Calu3 (cell line): Measurements from ENCODE around the gene BACH2. TPM values are rescaled to one million over a fixed set of nuclear protein-coding genes. Genes with fewer than 3 reads are reported as not detected.
A peak's percentile ranks its signal among the peaks of the same experiment; 100 is the strongest.

Source experiments
- BruUV-seq: library from RNA; stranded (reverse); fragments of 400-500 nt; replicated peaks from 2 replicates; lab custom pipeline; 2021; lab: Mats Ljungman, UMichigan
- CTCF ChIA-PET: fragments of 300-600 bp; sonication (Branson Sonifier 250); formaldehyde crosslinking; loops from one replicate; lab custom pipeline; 2022; ENCODE audit warnings: antibody characterized with exemption; lab: Charles Lee
- DNase-seq: peaks from one replicate; pipeline ENCODE4 v3.0.0; 2022
- H3K27ac Mint-ChIP-seq: one replicate; pipeline ENCODE4 v1.8.0; 2022; ENCODE audit warnings: mixed read lengths; ENCODE audit not compliant: unreplicated experiment
- H3K27me3 Mint-ChIP-seq: one replicate; pipeline ENCODE4 v1.8.0; 2022; ENCODE audit warnings: mixed read lengths; ENCODE audit not compliant: unreplicated experiment
- H3K36me3 Mint-ChIP-seq: one replicate; pipeline ENCODE4 v1.8.0; 2022; ENCODE audit warnings: mild to moderate bottlenecking, moderate library complexity, mixed read lengths; ENCODE audit not compliant: insufficient read depth, unreplicated experiment
- H3K4me1 Mint-ChIP-seq: one replicate; pipeline ENCODE4 v1.8.0; 2022; ENCODE audit warnings: mild to moderate bottlenecking, low read depth, mixed read lengths; ENCODE audit not compliant: unreplicated experiment
- H3K4me3 Mint-ChIP-seq: one replicate; pipeline ENCODE4 v1.8.0; 2022; ENCODE audit warnings: mild to moderate bottlenecking, low read depth, moderate library complexity, mixed read lengths; ENCODE audit not compliant: unreplicated experiment
- H3K9me3 Mint-ChIP-seq: one replicate; pipeline ENCODE4 v1.8.0; 2022; ENCODE audit warnings: low read depth, mixed read lengths; ENCODE audit not compliant: unreplicated experiment
- CTCF ChIP-seq: fragments of 200-600 bp; IDR thresholded peaks from one replicate; pipeline ENCODE4 v1.8.0; 2022; ENCODE audit warnings: antibody characterized with exemption; ENCODE audit not compliant: unreplicated experiment
- intact Hi-C: fragments of 100-400 bp; cut with micrococcal nuclease; formaldehyde crosslinking; loops from one replicate; pipeline ENCODE4 v1.10.0; 2022; ENCODE audit not compliant: unreplicated experiment
- total RNA-seq: library from RNA; stranded (reverse); gene quantifications from 2 replicates; pipeline ENCODE4 v1.2.3, GENCODE V29; 2022

Gene BACH2
- total RNA-seq, 1 experiment from 2014 or later: 7.2 TPM

- CTCF ChIA-PET: no interaction called here
- peaks cover 8% of the 10 kb centered on the region for H3K4me1 Mint-ChIP-seq
- peak overlapping the region; percentile 63 for H3K27ac Mint-ChIP-seq
- H3K36me3 Mint-ChIP-seq: peaks cover 19% of the 10 kb centered on the region
- intact Hi-C loops: no loop called here
- peaks cover 31% of the 10 kb centered on the region for H3K27me3 Mint-ChIP-seq
- H3K4me3 Mint-ChIP-seq: peak overlapping the region; percentile 72
- DNase-seq: peak; percentile 11
- TSS peak; percentile 71 for BruUV-seq
- TF ChIP-seq CTCF: no peak
- no peaks in the 10 kb centered on the region for H3K9me3 Mint-ChIP-seq
Measured at GRCh38 chr6:90297115-90297866, 648 bp upstream of the BACH2 start.

- CTCF ChIA-PET: interaction anchor here (0.8 to 0.9 kb wide), 2 partner anchors 97 to 355 kb away, joined by 3 to 5 read pairs; no protein-coding TSS in a partner anchor
- no peak overlapping the region for H3K27ac Mint-ChIP-seq
- TF ChIP-seq CTCF: no peak
- no TSS peak for BruUV-seq
- intact Hi-C loops: no loop called here
- peaks cover 8% of the 10 kb centered on the region for H3K4me1 Mint-ChIP-seq
- H3K9me3 Mint-ChIP-seq: no peaks in the 10 kb centered on the region
- peak overlapping the region; percentile 72 for H3K4me3 Mint-ChIP-seq
- H3K36me3 Mint-ChIP-seq: peaks cover 19% of the 10 kb centered on the region
- peak; percentile 58 for DNase-seq
- H3K27me3 Mint-ChIP-seq: peaks cover 25% of the 10 kb centered on the region
Measured at GRCh38 chr6:90295854-90296340, 746 bp downstream of the BACH2 start.

DNA sequence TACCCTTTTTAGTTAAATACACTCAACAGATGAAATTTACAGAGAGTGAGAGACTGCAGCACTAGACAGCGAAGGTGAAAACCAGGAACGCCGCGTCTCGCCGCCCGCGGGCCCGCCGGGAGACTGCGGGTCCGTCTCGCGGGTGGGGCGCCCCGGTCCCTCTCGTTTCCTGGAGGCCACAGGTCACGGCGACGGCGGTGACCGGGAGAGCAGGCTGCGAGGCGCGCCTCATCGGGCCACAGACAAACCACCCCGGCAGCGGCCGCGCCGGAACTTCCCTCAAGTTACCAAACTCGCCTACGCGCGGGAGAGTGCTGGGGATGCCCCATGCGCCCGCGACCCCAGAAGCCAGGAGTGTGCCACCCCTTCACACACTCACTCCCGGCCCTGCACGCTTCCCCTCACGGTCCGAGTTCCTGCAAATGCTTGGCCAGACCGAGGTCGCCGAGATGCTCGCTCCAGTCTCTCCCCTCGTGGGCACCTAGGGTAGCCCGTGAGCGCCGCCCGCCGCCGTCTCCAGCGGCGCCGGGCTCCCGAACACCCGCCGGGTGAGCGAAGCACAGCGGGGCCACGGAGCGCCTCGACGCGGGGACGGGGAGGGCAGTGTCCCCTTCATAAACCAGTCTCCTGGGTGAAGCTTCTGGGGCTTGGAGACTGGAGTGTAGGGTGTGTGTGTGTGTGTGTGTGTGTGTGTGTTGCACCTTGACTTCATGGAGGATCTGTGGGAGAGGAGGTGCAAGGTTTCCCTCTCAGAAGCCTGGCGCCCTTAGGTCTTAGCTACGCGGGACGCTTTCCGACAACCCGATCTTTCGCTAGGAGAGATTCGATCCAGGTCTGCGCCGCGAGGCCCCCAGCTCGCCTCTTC is 1.4 kb downstream of the BACH2 start:
- peaks cover 8% of the 10 kb centered on the region for H3K4me1 Mint-ChIP-seq
- no peaks in the 10 kb centered on the region for H3K9me3 Mint-ChIP-seq
- CTCF ChIA-PET: interaction anchor here (0.8 to 0.9 kb wide), 2 partner anchors 98 to 355 kb away, joined by 3 to 5 read pairs; no protein-coding TSS in a partner anchor
- TF ChIP-seq CTCF: no peak
- peaks cover 20% of the 10 kb centered on the region for H3K27me3 Mint-ChIP-seq
- H3K36me3 Mint-ChIP-seq: peaks cover 19% of the 10 kb centered on the region
- BruUV-seq: no TSS peak
- intact Hi-C loops: no loop called here
- peak; percentile 11 for DNase-seq
- H3K4me3 Mint-ChIP-seq: peak overlapping the region; percentile 72
- no peak overlapping the region for H3K27ac Mint-ChIP-seq

DNA sequence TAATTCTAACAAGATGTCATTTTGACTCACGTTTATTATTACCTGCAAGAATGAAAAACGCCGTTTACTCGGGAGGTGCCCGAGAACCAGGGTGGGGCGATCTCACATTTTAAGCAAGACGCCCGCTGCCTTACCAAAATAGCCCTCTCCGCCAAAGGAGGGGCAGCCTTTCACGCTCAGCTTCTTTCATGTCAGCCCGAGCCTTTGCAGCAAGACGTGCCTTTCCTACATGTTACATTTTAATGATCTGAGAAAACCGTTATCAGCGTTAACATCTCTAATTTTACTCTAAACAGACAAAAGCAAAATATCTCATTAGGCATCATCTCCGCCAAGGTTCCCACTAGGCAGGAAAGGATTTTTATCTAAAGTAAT is 2.0 kb downstream of the BACH2 start:
- intact Hi-C loops: no loop called here

More for the DNA sequence above, 2.0 kb downstream of the BACH2 start:
- Mint-ChIP-seq H3K36me3 (peaks cover 19% of the 10 kb centered on the region), H3K27me3 (peaks cover 14% of the 10 kb centered on the region), H3K27ac (no peak overlapping the region), H3K4me3 (peak overlapping the region; percentile 72), H3K9me3 (no peaks in the 10 kb centered on the region), H3K4me1 (peaks cover 8% of the 10 kb centered on the region)
- TF ChIP-seq CTCF: no peak
- CTCF ChIA-PET: no interaction called here
- DNase-seq: no peak
- BruUV-seq: no TSS peak
